Measurements from ENCODE around the gene FBXO11. TPM values are rescaled to one million over a fixed set of nuclear protein-coding genes. Genes with fewer than 3 reads are reported as not detected.

The FBXO11 gene
- total RNA-seq, 2 donors from 2014 or later: 71.9 to 84.5 TPM

GRCh38 chr2:47767497-47767844, 138.8 kb downstream of the FBXO11 start:
- no peak for TF ChIP-seq CTCF (conservative IDR thresholded peaks at IDR 0.05)
- H3K4me3 Mint-ChIP-seq: no peak overlapping the region
- 65 to 73% methylated on average over 3 of the region's 3 CpGs for WGBS, 2 experiments (ENCODE audit: insufficient coverage in 1 of 2, insufficient read length in 1 of 2)

GRCh38 chr2:47751856-47752414, 154.4 kb downstream of the FBXO11 start:
- Mint-ChIP-seq H3K4me3 (no peak overlapping the region), H3K36me3 (ENCODE audit: low read depth) (peaks cover 14% of the 10 kb centered on the region), H3K4me1 (peaks cover 8% of the 10 kb centered on the region), H3K9me3 (peaks cover 38% of the 10 kb centered on the region), H3K27ac (peak overlapping the region; percentile 66), H3K27me3 (ENCODE audit: insufficient read depth) (no peaks in the 10 kb centered on the region)
- TF ChIP-seq CTCF (conservative IDR thresholded peaks at IDR 0.05): no peak
- no peaks in the 10 kb centered on the region for H3K27me3 ChIP-seq (ENCODE audit: control insufficient read depth, insufficient read depth, low read length, poor library complexity, severe bottlenecking)
- H3K9ac ChIP-seq (ENCODE audit: extremely low read depth, low read length, poor library complexity, severe bottlenecking): no peak overlapping the region
- no peak for DNase-seq
- H3K36me3 ChIP-seq (ENCODE audit: control insufficient read depth, insufficient read depth, low read length): no peaks in the 10 kb centered on the region
- H3K27ac ChIP-seq (ENCODE audit: low read depth, low read length): no peak overlapping the region
- 93 to 96% methylated on average over 9 to 10 of the region's 10 CpGs for WGBS, 2 experiments (ENCODE audit: insufficient coverage in 1 of 2, insufficient read length in 1 of 2)
- no peak overlapping the region for H3K4me3 ChIP-seq (ENCODE audit: low read length)
- H3K4me1 ChIP-seq (ENCODE audit: control insufficient read depth, insufficient read depth, low read length): peaks cover 4% of the 10 kb centered on the region
- peaks cover 41% of the 10 kb centered on the region for H3K9me3 ChIP-seq (ENCODE audit: control insufficient read depth, low read length)

More at GRCh38 chr2:47767497-47767844, 138.8 kb downstream of the FBXO11 start:
- H3K36me3 Mint-ChIP-seq (ENCODE audit: low read depth): peaks cover 6% of the 10 kb centered on the region
- no peaks in the 10 kb centered on the region for H3K4me1 ChIP-seq (ENCODE audit: control insufficient read depth, insufficient read depth, low read length)
- no peak overlapping the region for H3K27ac Mint-ChIP-seq
- no peaks in the 10 kb centered on the region for H3K36me3 ChIP-seq (ENCODE audit: control insufficient read depth, insufficient read depth, low read length)
- peaks cover 26% of the 10 kb centered on the region for H3K4me1 Mint-ChIP-seq
- no peak overlapping the region for H3K9ac ChIP-seq (ENCODE audit: extremely low read depth, low read length, poor library complexity, severe bottlenecking)
- no peak for DNase-seq
- H3K27me3 ChIP-seq (ENCODE audit: control insufficient read depth, insufficient read depth, low read length, poor library complexity, severe bottlenecking): no peaks in the 10 kb centered on the region
- peaks cover 16% of the 10 kb centered on the region for H3K9me3 Mint-ChIP-seq
- no peak overlapping the region for H3K27ac ChIP-seq (ENCODE audit: low read depth, low read length)
- peaks cover 12% of the 10 kb centered on the region for H3K9me3 ChIP-seq (ENCODE audit: control insufficient read depth, low read length)
- H3K27me3 Mint-ChIP-seq (ENCODE audit: insufficient read depth): no peaks in the 10 kb centered on the region
- no peak overlapping the region for H3K4me3 ChIP-seq (ENCODE audit: low read length)

- Mint-ChIP-seq H3K36me3 (ENCODE audit: low read depth) (peaks cover 23% of the 10 kb centered on the region), H3K27ac (no peak overlapping the region), H3K4me1 (peaks cover 17% of the 10 kb centered on the region), H3K27me3 (ENCODE audit: insufficient read depth) (no peaks in the 10 kb centered on the region), H3K9me3 (peaks cover 51% of the 10 kb centered on the region), H3K4me3 (no peak overlapping the region)
- Histone ChIP-seq H3K4me3 (ENCODE audit: low read length) (peak overlapping the region; percentile 10), H3K27me3 (ENCODE audit: control insufficient read depth, insufficient read depth, low read length, poor library complexity, severe bottlenecking) (no peaks in the 10 kb centered on the region), H3K9me3 (ENCODE audit: control insufficient read depth, low read length) (peaks cover 62% of the 10 kb centered on the region), H3K27ac (ENCODE audit: low read depth, low read length) (no peak overlapping the region), H3K9ac (ENCODE audit: extremely low read depth, low read length, poor library complexity, severe bottlenecking) (no peak overlapping the region), H3K36me3 (ENCODE audit: control insufficient read depth, insufficient read depth, low read length) (no peaks in the 10 kb centered on the region), H3K4me1 (ENCODE audit: control insufficient read depth, insufficient read depth, low read length) (peaks cover 4% of the 10 kb centered on the region)
- no peak for TF ChIP-seq CTCF (conservative IDR thresholded peaks at IDR 0.05)
- no peak for DNase-seq
- WGBS, 2 experiments (ENCODE audit: insufficient coverage in 1 of 2, insufficient read length in 1 of 2): 94 to 100% methylated on average over 2 to 4 of the region's 4 CpGs
Observed at GRCh38 chr2:47747878-47748277, 158.4 kb downstream of the FBXO11 start.

Data from endodermal cell (in vitro differentiated cells).